HCT116 (cell line): ENCODE measurements around the gene KLHL17. TPM values are rescaled to one million over a fixed set of nuclear protein-coding genes. Genes with fewer than 3 reads are reported as not detected.

Experiments used
- ATAC-seq: fragments of 200-7000 bp; cut with Tn5 transposase; 2 replicates; pipeline ENCODE4 v1.9.1; 2020; ENCODE audit warnings: mild to moderate bottlenecking, moderate library complexity
- BruUV-seq: library from RNA; stranded (reverse); fragments of 400-500 nt; replicated peaks from 2 replicates; lab custom pipeline; 2021; lab: Mats Ljungman, UMichigan
- CTCF ChIA-PET: fragments of 300-600 bp; sonication (Branson Sonifier 250); formaldehyde crosslinking; loops from one replicate; lab custom pipeline; 2021; ENCODE audit warnings: antibody characterized with exemption; lab: Charles Lee
- POLR2A ChIA-PET: fragments of 300-600, 350-600 bp; sonication (Branson Sonifier 250); formaldehyde crosslinking; loops from one replicate; lab custom pipeline; 2021; ENCODE audit warnings: antibody characterized with exemption; lab: Charles Lee
- RAD21 ChIA-PET, 2 experiments: fragments of 300-600 bp; sonication (Branson Sonifier 250); formaldehyde crosslinking; loops; one replicate each; lab custom pipeline; 2023; ENCODE audit warnings: low total read pairs in 2 of 2; ENCODE audit not compliant: uncharacterized antibody in 2 of 2, unreplicated experiment in 2 of 2, low non-redundant PET in 1 of 2; lab: Charles Lee
- DNase-seq: peaks from one replicate; pipeline ENCODE4 v3.0.0-alpha.2; 2010; ENCODE audit warnings: low read depth, low spot score
- H2AFZ ChIP-seq: fragments of 200-600 bp; shearing (Covaris generic), sonication (generic); 2 replicates; pipeline ENCODE4 v1.6.1; 2017; ENCODE audit warnings: low read depth, mixed run types, mixed read lengths, antibody characterized with exemption, low read length; ENCODE audit not compliant: poor library complexity, severe bottlenecking
- H3K27ac ChIP-seq: 2 replicates; pipeline ENCODE4 v1.5.1; 2012; ENCODE audit warnings: low read depth, low read length
- H3K27me3 ChIP-seq: fragments of 200-600 bp; sonication (generic); 2 replicates; pipeline ENCODE4 v1.6.1; 2016; ENCODE audit warnings: mixed run types, low read length, mixed read lengths; ENCODE audit not compliant: insufficient read depth
- H3K36me3 ChIP-seq, 2 experiments: fragments of 200-500 bp in 1 of 2; fragments of 200-600 bp in 1 of 2; sonication (Bioruptor generic) in 1 of 2; sonication (generic) in 1 of 2; 2 replicates each; pipeline versions ENCODE4 v1.5.1 to v1.6.1; 2014 to 2016; ENCODE audit warnings: low read length in 2 of 2, inconsistent platforms in 1 of 2, mixed read lengths in 1 of 2, mixed run types in 1 of 2; ENCODE audit not compliant: insufficient read depth in 2 of 2, control insufficient read depth in 1 of 2
- H3K4me1 ChIP-seq, 2 experiments: fragments of 200-600 bp in 1 of 2; sonication (generic) in 1 of 2; 2 replicates each; pipeline versions ENCODE4 v1.5.1 to v1.6.1; 2012 to 2017; ENCODE audit warnings: low read length in 2 of 2, inconsistent platforms in 1 of 2, mild to moderate bottlenecking in 1 of 2, mixed read lengths in 1 of 2, mixed run types in 1 of 2, moderate library complexity in 1 of 2; ENCODE audit not compliant: insufficient read depth in 2 of 2, control insufficient read depth in 1 of 2
- H3K4me2 ChIP-seq: fragments of 200-600 bp; sonication (generic); 2 replicates; pipeline ENCODE4 v1.6.1; 2017; ENCODE audit warnings: mixed run types, low read length, mixed read lengths
- H3K4me3 ChIP-seq, 2 experiments: fragments of 200-600 bp in 1 of 2; sonication (generic) in 1 of 2; replicated peaks in 1 of 2; 2 replicates each; pipeline ENCODE4 v1.5.1; 2011 to 2016; ENCODE audit warnings: low read length in 2 of 2, control low read depth in 1 of 2, low read depth in 1 of 2, mild to moderate bottlenecking in 1 of 2, mixed read lengths in 1 of 2, mixed run types in 1 of 2
- H3K79me2 ChIP-seq: fragments of 200-600 bp; sonication (generic); 2 replicates; pipeline ENCODE4 v1.6.1; 2017; ENCODE audit warnings: mild to moderate bottlenecking, mixed run types, low read length, moderate library complexity, mixed read lengths; ENCODE audit not compliant: insufficient read depth
- H3K9ac ChIP-seq: fragments of 200-600 bp; sonication (generic); 2 replicates; pipeline ENCODE4 v1.6.1; 2016; ENCODE audit warnings: low read length, mixed read lengths
- H3K9me2 ChIP-seq: fragments of 200-600 bp; sonication (generic), shearing (Covaris generic); 2 replicates; pipeline ENCODE4 v1.6.1; 2017; ENCODE audit warnings: mixed run types, mild to moderate bottlenecking, moderate library complexity; ENCODE audit not compliant: insufficient read depth
- H3K9me3 ChIP-seq, 2 experiments: fragments of 200-500 bp in 1 of 2; fragments of 200-600 bp in 1 of 2; sonication (Bioruptor generic) in 1 of 2; sonication (generic) in 1 of 2; 2 replicates each; pipeline ENCODE4 v1.6.1; 2014 to 2017; ENCODE audit warnings: low read length in 2 of 2, mixed read lengths in 2 of 2, inconsistent platforms in 1 of 2, low read depth in 1 of 2, mild to moderate bottlenecking in 1 of 2, mixed run types in 1 of 2, moderate library complexity in 1 of 2; ENCODE audit not compliant: control insufficient read depth in 1 of 2, insufficient read depth in 1 of 2
- H4K20me1 ChIP-seq: fragments of 200-600 bp; sonication (generic), shearing (Covaris generic); 2 replicates; pipeline ENCODE4 v1.6.1; 2017; ENCODE audit warnings: mixed run types, mild to moderate bottlenecking, moderate library complexity; ENCODE audit not compliant: insufficient read depth
- CBX3 ChIP-seq: IDR thresholded peaks from 2 replicates; pipeline ENCODE4 v1.6.1; 2012; ENCODE audit warnings: low read depth
- EZH2 ChIP-seq: fragments of 200-600 bp; sonication (generic); IDR thresholded peaks from 2 replicates; pipeline ENCODE4 v1.6.1; 2017; ENCODE audit warnings: antibody characterized with exemption, mixed run types
- MAX ChIP-seq: IDR thresholded peaks from 2 replicates; pipeline ENCODE4 v1.6.1; 2012
- POLR2A ChIP-seq: IDR thresholded peaks from 2 replicates; pipeline ENCODE4 v1.7.0; 2011; ENCODE audit warnings: borderline replicate concordance; ENCODE audit not compliant: insufficient read depth, insufficient read length; ENCODE audit errors: extremely low read depth
- POLR2AphosphoS5 ChIP-seq: IDR thresholded peaks from 2 replicates; pipeline ENCODE4 v1.6.1; 2011; ENCODE audit warnings: mild to moderate bottlenecking, low read depth, low read length, moderate library complexity
- RAD21 ChIP-seq: IDR thresholded peaks from 2 replicates; pipeline ENCODE4 v1.6.1; 2012; ENCODE audit warnings: low read depth, mild to moderate bottlenecking
- REST ChIP-seq: IDR thresholded peaks from 2 replicates; pipeline ENCODE4 v1.6.1; 2012; ENCODE audit warnings: low read depth
- ZNF274 ChIP-seq: fragments of 200-500 bp; sonication (Bioruptor generic); IDR thresholded peaks from 2 replicates; pipeline ENCODE4 v1.6.1; 2014; ENCODE audit warnings: mild to moderate bottlenecking, low read depth, low read length, inconsistent platforms
- intact Hi-C: fragments of 100-400 bp; cut with micrococcal nuclease; formaldehyde crosslinking; loops from 2 replicates; pipeline ENCODE4 v1.10.0; 2022
- total RNA-seq: library from RNA; stranded (reverse); gene quantifications from one replicate; pipeline ENCODE4 v1.2.1, GENCODE V29; 2021; ENCODE audit not compliant: unreplicated experiment

KLHL17 gene
- total RNA-seq, 1 experiment from 2014 or later = 100.0 TPM

GRCh38 chr1:925561-926421, 34.6 kb upstream of the KLHL17 start:
- H3K9me2 ChIP-seq = no peaks in the 10 kb centered on the region
- intact Hi-C loops = loop anchor here (2.0 kb wide), 1 partner anchor 15 kb away; no protein-coding TSS in a partner anchor
- ChIA-PET CTCF (no interaction called here), RAD21 (no interaction called here), POLR2A (no interaction called here)
- ATAC-seq (peak; percentile 60), DNase-seq (no peak)
- H3K4me3 ChIP-seq = peak overlapping the region; percentile 43 to 47
- no peak overlapping the region for H2AFZ ChIP-seq
- no peaks in the 10 kb centered on the region for H3K36me3 ChIP-seq
- H3K27ac ChIP-seq = peak overlapping the region; percentile 74; the same call in 1 of the 2 replicates
- H3K9ac ChIP-seq = peak overlapping the region; percentile 23; the same call in 1 of the 2 replicates
- H3K4me2 ChIP-seq = peak overlapping the region; percentile 90
- no peaks in the 10 kb centered on the region for H3K79me2 ChIP-seq
- H3K4me1 ChIP-seq = peaks cover 25 to 40% of the 10 kb centered on the region in 2 experiments
- no peaks in the 10 kb centered on the region for H3K9me3 ChIP-seq
- H4K20me1 ChIP-seq = no peaks in the 10 kb centered on the region
- peaks cover 20% of the 10 kb centered on the region; the same call in 1 of the 2 replicates for H3K27me3 ChIP-seq
- BruUV-seq = no TSS peak
- TF ChIP-seq POLR2AphosphoS5 (peak; percentile 65), POLR2A (no peak), MAX (no peak), CBX3 (no peak), EZH2 (peak; percentile 82; the same call in 1 of the 2 replicates)

DNA sequence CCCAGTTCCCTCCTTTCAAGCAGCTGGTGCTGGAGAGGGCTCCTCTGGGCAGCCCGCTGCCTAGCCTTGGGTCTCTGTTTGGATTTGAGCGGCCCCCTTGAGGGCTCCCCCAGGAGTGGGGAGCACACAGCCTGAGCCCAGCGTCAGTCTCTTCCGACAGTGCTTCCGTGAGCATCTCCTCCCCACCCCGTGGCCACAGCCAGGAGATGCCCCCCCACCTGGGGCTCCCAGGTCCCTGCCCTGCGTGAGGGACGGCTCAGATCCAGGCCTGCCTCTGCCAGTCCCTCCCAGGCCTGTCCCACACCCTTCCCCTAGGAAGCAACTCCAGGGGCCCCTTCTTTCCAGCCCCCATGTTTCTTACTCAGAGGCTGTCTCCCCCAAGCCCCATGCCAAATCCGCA, 33.1 kb upstream of the KLHL17 start:
- intact Hi-C loops = no loop called here
- ATAC-seq (no peak), DNase-seq (no peak)
- BruUV-seq = no TSS peak
- Histone ChIP-seq H3K9ac (no peak overlapping the region), H3K4me1 (peaks cover 17 to 30% of the 10 kb centered on the region in 2 experiments), H3K36me3 (no peaks in the 10 kb centered on the region), H4K20me1 (no peaks in the 10 kb centered on the region), H3K79me2 (no peaks in the 10 kb centered on the region), H3K27me3 (peaks cover 19% of the 10 kb centered on the region; the same call in 1 of the 2 replicates), H2AFZ (no peak overlapping the region), H3K9me3 (no peaks in the 10 kb centered on the region), H3K4me3 (no peak overlapping the region)
- ChIA-PET RAD21 (interaction anchor here in 1 of 2 experiments (0.6 kb wide), 1 partner anchor 344 kb away, joined by 4 read pairs; no protein-coding TSS in a partner anchor), POLR2A (no interaction called here)
- no peak for TF ChIP-seq RAD21
- no peak for TF ChIP-seq ZNF274
- TF ChIP-seq MAX = no peak
- TF ChIP-seq POLR2AphosphoS5 = no peak
- TF ChIP-seq REST = no peak
- TF ChIP-seq, all 23 proteins: peak for 0
- Histone ChIP-seq H3K27ac (no peak overlapping the region), H3K9me2 (no peaks in the 10 kb centered on the region), H3K4me2 (no peak overlapping the region)
- CTCF ChIA-PET = no interaction called here
